Tibial nerve (tissue), 4 donors: ENCODE measurements around the gene IBA57. TPM values are rescaled to one million over a fixed set of nuclear protein-coding genes. Genes with fewer than 3 reads are reported as not detected.
A peak's percentile ranks its signal among the peaks of the same experiment; 100 is the strongest.

Source experiments
- DNase-seq, 2 donors: peaks; one replicate each; pipeline ENCODE4 v3.0.0-alpha.2; 2019; ENCODE audit warnings: low spot score in 2 of 2
- H3K27ac ChIP-seq, 4 donors: fragments of 200-600 bp; sonication (generic) in 3 of 4; one replicate each; pipeline ENCODE4 v1.5.1; 2017 to 2019; ENCODE audit warnings: mild to moderate bottlenecking in 1 of 4
- H3K27me3 ChIP-seq, 2 donors: fragments of 200-600 bp; sonication (generic) in 1 of 2; one replicate each; pipeline versions ENCODE4 v1.5.1 to v1.6.0; 2017 to 2019
- H3K36me3 ChIP-seq, 3 donors: fragments of 200-600 bp; sonication (generic); one replicate each; pipeline ENCODE4 v1.5.1; 2018 to 2019
- H3K4me1 ChIP-seq, 4 donors: fragments of 200-600 bp; sonication (generic) in 3 of 4; one replicate each; pipeline ENCODE4 v1.5.1; 2017 to 2019
- H3K4me3 ChIP-seq, 4 donors: fragments of 200-600 bp; sonication (generic) in 3 of 4; one replicate each; pipeline ENCODE4 v1.5.1; 2017 to 2019; ENCODE audit warnings: mild to moderate bottlenecking in 1 of 4, moderate library complexity in 1 of 4
- H3K9me3 ChIP-seq, 4 donors: fragments of 200-600 bp; sonication (generic) in 3 of 4; one replicate each; pipeline ENCODE4 v1.5.1; 2017 to 2019
- CTCF ChIP-seq, 5 experiments: fragments of 200-600 bp in 3 of 5; fragments of 450-650 bp in 2 of 5; sonication (generic) in 3 of 5; IDR thresholded peaks; one replicate each; pipeline ENCODE4 v1.5.1; 2016 to 2019; ENCODE audit warnings: antibody characterized with exemption in 5 of 5, mild to moderate bottlenecking in 3 of 5, moderate library complexity in 2 of 5
- EP300 ChIP-seq, 2 donors: sonication (generic); formaldehyde crosslinking; IDR thresholded peaks; one replicate each; pipeline ENCODE4 v1.6.1; 2017; ENCODE audit warnings: antibody characterized with exemption in 2 of 2, mild to moderate bottlenecking in 1 of 2
- POLR2A ChIP-seq, 2 donors: fragments of 450-650 bp; IDR thresholded peaks; one replicate each; pipeline ENCODE4 v1.6.1; 2017; ENCODE audit warnings: antibody characterized with exemption in 2 of 2, mild to moderate bottlenecking in 2 of 2, moderate library complexity in 2 of 2
- WGBS, 2 donors: methylation state at CpG; one replicate each; pipeline ENCODE4 v1.1.5; 2018; 5-methylcytosine and 5-hydroxymethylcytosine counted together
- total RNA-seq, 4 donors: library from RNA; depleted of rRNA; stranded (reverse); fragments of >200 nt; gene quantifications; one replicate each; pipeline ENCODE4 v1.1.0, GENCODE V29; 2016

IBA57 gene
- total RNA-seq: 10 to 100 TPM in 1 of 4 donors, 1 to 10 TPM in 3; 5.5 to 17.8 (median 9.2) TPM

- peak within 1 kb of the TSS; percentile 95 to 100 (median 98) for H3K27ac ChIP-seq
Measured at GRCh38 chr1:228165372-228166169, at the start of gene IBA57. IBA57 (plus strand) TSS chr1:228165804; CDS start chr1:228165817, 13 bp downstream.

GRCh38 chr1:228117335-228117734 is 48.3 kb upstream of the IBA57 start:
- TF ChIP-seq POLR2A (IDR thresholded peaks at IDR 0.05) (no peak), EP300 (IDR thresholded peaks at IDR 0.05) (no peak), CTCF (IDR thresholded peaks at IDR 0.05) (no peak)
- Histone ChIP-seq H3K4me3 (no peak overlapping the region), H3K36me3 (no peaks in the 10 kb centered on the region), H3K27ac (no peak overlapping the region), H3K4me1 (no peaks in the 10 kb centered on the region), H3K9me3 (no peaks in the 10 kb centered on the region), H3K27me3 (no peaks in the 10 kb centered on the region)
- 96% methylated on average over 4 of the region's 4 CpGs for WGBS, 2 donors
- DNase-seq: no peak

More at GRCh38 chr1:228165372-228166169, at the start of gene IBA57:
- Histone ChIP-seq H3K9me3 (no peaks in the 10 kb centered on the region), H3K4me1 (peaks cover 0 to 52% (median 22%) of the 10 kb centered on the region in 4 donors), H3K4me3 (peak within 1 kb of the TSS; percentile 41 to 87 (median 58)), H3K27me3 (no peaks in the 10 kb centered on the region), H3K36me3 (peaks cover 0 to 4% (median 0%) of the 10 kb centered on the region in 3 donors)
- 0 to 1% methylated on average over 54 to 60 of the region's 93 CpGs for WGBS, 2 donors
- TF ChIP-seq CTCF (IDR thresholded peaks at IDR 0.05): peak; percentile 94 to 100 (median 99)
- peak; percentile 90 to 99 for TF ChIP-seq EP300 (IDR thresholded peaks at IDR 0.05)
- peak; percentile 97 to 98 for TF ChIP-seq POLR2A (IDR thresholded peaks at IDR 0.05)
- DNase-seq: peak; percentile 98 to 99

- Histone ChIP-seq H3K9me3 (no peaks in the 10 kb centered on the region), H3K4me1 (no peaks in the 10 kb centered on the region), H3K27me3 (no peaks in the 10 kb centered on the region), H3K27ac (no peak overlapping the region), H3K36me3 (no peaks in the 10 kb centered on the region), H3K4me3 (no peak overlapping the region)
- TF ChIP-seq EP300 (IDR thresholded peaks at IDR 0.05) (no peak), POLR2A (IDR thresholded peaks at IDR 0.05) (no peak), CTCF (IDR thresholded peaks at IDR 0.05) (no peak)
- no peak for DNase-seq
- 67 to 76% methylated on average over 2 of the region's 2 CpGs for WGBS, 2 donors
Measured at GRCh38 chr1:228118040-228118439, 47.6 kb upstream of the IBA57 start.

GRCh38 chr1:228120351-228120750 is 45.3 kb upstream of the IBA57 start:
- no peaks in the 10 kb centered on the region for H3K9me3 ChIP-seq
- H3K27me3 ChIP-seq: no peaks in the 10 kb centered on the region
- no peak overlapping the region for H3K4me3 ChIP-seq
- no peak for DNase-seq
- no peaks in the 10 kb centered on the region for H3K4me1 ChIP-seq
- WGBS, 2 donors: 19 to 32% methylated on average over 1 of the region's 1 CpG
- peak overlapping the region in 1 of 4 donors; percentile 47 for H3K27ac ChIP-seq
- H3K36me3 ChIP-seq: no peaks in the 10 kb centered on the region
- TF ChIP-seq CTCF (IDR thresholded peaks at IDR 0.05): no peak
- TF ChIP-seq EP300 (IDR thresholded peaks at IDR 0.05): no peak
- no peak for TF ChIP-seq POLR2A (IDR thresholded peaks at IDR 0.05)

GRCh38 chr1:228120857-228121489 is 44.6 kb upstream of the IBA57 start:
- Histone ChIP-seq H3K36me3 (no peaks in the 10 kb centered on the region), H3K9me3 (no peaks in the 10 kb centered on the region), H3K27ac (peak overlapping the region in 1 of 4 donors; percentile 47), H3K4me3 (no peak overlapping the region), H3K4me1 (no peaks in the 10 kb centered on the region), H3K27me3 (peaks cover 0 to 4% of the 10 kb centered on the region in 2 donors)
- 66 to 72% methylated on average over 5 of the region's 5 CpGs for WGBS, 2 donors
- no peak for DNase-seq
- TF ChIP-seq EP300 (IDR thresholded peaks at IDR 0.05): no peak
